Measurements from ENCODE around the gene NBR1.
"Not testable (repeated sequence)": the region's sequence is repeated elsewhere in the genome, so short reads cannot be mapped to it uniquely, and the experiment has no call there.

The NBR1 gene

GRCh38 chr17:43170766-43171585 is at the start of gene NBR1:
NBR1 (plus strand) TSS chr17:43171214; CDS start chr17:43175800, 4,586 bp downstream.
- DNase-seq (ENCODE audit: low read depth in 1 of 2, low spot score in 1 of 2), result peak; percentile 96 to 99
- in situ Hi-C loops (cut with HindIII; ENCODE audit: low pct_unique_long_range_greater_than_20kb, low sequenced_read_pairs), result no loop called here
- no peak for TF ChIP-seq JUND (IDR thresholded peaks at IDR 0.05; ENCODE audit: low read depth)

- no peak for TF ChIP-seq JUND (IDR thresholded peaks at IDR 0.05; ENCODE audit: low read depth)
Measured at GRCh38 chr17:43125133-43125966, 45.7 kb upstream of the NBR1 start, which contains the start of gene BRCA1. BRCA1 (minus strand) TSS chr17:43125364; CDS start chr17:43124096, 1,268 bp downstream.

GRCh38 chr17:43125967-43126910 is 44.8 kb upstream of the NBR1 start:
- DNase-seq (ENCODE audit: low read depth in 1 of 2, low spot score in 1 of 2), result peak in 1 of 2 experiments; percentile 23
- no peak for TF ChIP-seq JUND (IDR thresholded peaks at IDR 0.05; ENCODE audit: low read depth)

More at GRCh38 chr17:43125133-43125966, 45.7 kb upstream of the NBR1 start, which contains the start of gene BRCA1:
- in situ Hi-C loops (cut with HindIII; ENCODE audit: low pct_unique_long_range_greater_than_20kb, low sequenced_read_pairs), result no loop called here
- peak; percentile 100 for DNase-seq (ENCODE audit: low read depth in 1 of 2, low spot score in 1 of 2)

GRCh38 chr17:43126911-43127290 is 44.1 kb upstream of the NBR1 start:
- no peak for TF ChIP-seq JUND (IDR thresholded peaks at IDR 0.05; ENCODE audit: low read depth)
- in situ Hi-C loops (cut with HindIII; ENCODE audit: low pct_unique_long_range_greater_than_20kb, low sequenced_read_pairs), result no loop called here
- no peak for DNase-seq (ENCODE audit: low read depth in 1 of 2, low spot score in 1 of 2)

More at GRCh38 chr17:43125967-43126910, 44.8 kb upstream of the NBR1 start:
- in situ Hi-C loops (cut with HindIII; ENCODE audit: low pct_unique_long_range_greater_than_20kb, low sequenced_read_pairs), result no loop called here

- in situ Hi-C loops (cut with HindIII; ENCODE audit: low pct_unique_long_range_greater_than_20kb, low sequenced_read_pairs); DNase-seq (ENCODE audit: low read depth in 1 of 2, low spot score in 1 of 2): not testable (repeated sequence)
Measured at GRCh38 chr17:43127333-43127876, 43.6 kb upstream of the NBR1 start.

GRCh38 chr17:43129671-43130010 is 41.4 kb upstream of the NBR1 start:
- TF ChIP-seq JUND (IDR thresholded peaks at IDR 0.05; ENCODE audit: low read depth), result no peak
- no peak for DNase-seq (ENCODE audit: low read depth in 1 of 2, low spot score in 1 of 2)
- in situ Hi-C loops (cut with HindIII; ENCODE audit: low pct_unique_long_range_greater_than_20kb, low sequenced_read_pairs), result no loop called here

- in situ Hi-C loops (cut with HindIII; ENCODE audit: low pct_unique_long_range_greater_than_20kb, low sequenced_read_pairs), result no loop called here
- no peak for TF ChIP-seq JUND (IDR thresholded peaks at IDR 0.05; ENCODE audit: low read depth)
- no peak for DNase-seq (ENCODE audit: low read depth in 1 of 2, low spot score in 1 of 2)
Measured at GRCh38 chr17:43132117-43132516, 38.9 kb upstream of the NBR1 start.

- in situ Hi-C loops (cut with HindIII; ENCODE audit: low pct_unique_long_range_greater_than_20kb, low sequenced_read_pairs); DNase-seq (ENCODE audit: low read depth in 1 of 2, low spot score in 1 of 2): not testable (repeated sequence)
Measured at GRCh38 chr17:43133439-43133838, 37.6 kb upstream of the NBR1 start.

- no peak for DNase-seq (ENCODE audit: low read depth in 1 of 2, low spot score in 1 of 2)
- in situ Hi-C loops (cut with HindIII; ENCODE audit: low pct_unique_long_range_greater_than_20kb, low sequenced_read_pairs), result no loop called here
- TF ChIP-seq JUND (IDR thresholded peaks at IDR 0.05; ENCODE audit: low read depth), result no peak
Measured at GRCh38 chr17:43134774-43135453, 36.1 kb upstream of the NBR1 start.

- no peak for TF ChIP-seq JUND (IDR thresholded peaks at IDR 0.05; ENCODE audit: low read depth)
- no peak for DNase-seq (ENCODE audit: low read depth in 1 of 2, low spot score in 1 of 2)
- in situ Hi-C loops (cut with HindIII; ENCODE audit: low pct_unique_long_range_greater_than_20kb, low sequenced_read_pairs), result no loop called here
Measured at GRCh38 chr17:43135454-43135819, 35.6 kb upstream of the NBR1 start.

- in situ Hi-C loops (cut with HindIII; ENCODE audit: low pct_unique_long_range_greater_than_20kb, low sequenced_read_pairs); DNase-seq (ENCODE audit: low read depth in 1 of 2, low spot score in 1 of 2): not testable (repeated sequence)
Measured at GRCh38 chr17:43136574-43136973, 34.4 kb upstream of the NBR1 start.

GRCh38 chr17:43138531-43138930 is 32.5 kb upstream of the NBR1 start:
- DNase-seq (ENCODE audit: low read depth in 1 of 2, low spot score in 1 of 2); in situ Hi-C loops (cut with HindIII; ENCODE audit: low pct_unique_long_range_greater_than_20kb, low sequenced_read_pairs): not testable (repeated sequence)
